COLO668 (cell line): Measurements from ENCODE around the gene STH.
"Not testable (repeated sequence)": the region's sequence is repeated elsewhere in the genome, so short reads cannot be mapped to it uniquely, and the experiment has no call there.

Source experiments
- DNase-seq: peaks from one replicate; lab custom pipeline; 2025; ENCODE audit not compliant: unreplicated experiment; lab: John Stamatoyannopoulos, UW

The STH gene

GRCh38 chr17:45998987-45999899 is at the start of gene STH:
Gene STH (plus strand): TSS chr17:45999250. CDS start chr17:45999280, 30 bp downstream.
- no peak for DNase-seq

- DNase-seq: no peak
Measured at GRCh38 chr17:45949755-45950320, 49.2 kb upstream of the STH start.

GRCh38 chr17:45950888-45951287 is 48.2 kb upstream of the STH start:
- DNase-seq: no peak

GRCh38 chr17:45951403-45951802 is 47.6 kb upstream of the STH start:
- no peak for DNase-seq

GRCh38 chr17:45951941-45952340 is 47.1 kb upstream of the STH start:
- no peak for DNase-seq

GRCh38 chr17:45952814-45953320 is 46.2 kb upstream of the STH start:
- DNase-seq: no peak

GRCh38 chr17:45953561-45953960 is 45.5 kb upstream of the STH start:
- no peak for DNase-seq

GRCh38 chr17:45954914-45955313 is 44.1 kb upstream of the STH start:
- no peak for DNase-seq

- no peak for DNase-seq
Measured at GRCh38 chr17:45955326-45955725, 43.7 kb upstream of the STH start.

- no peak for DNase-seq
Measured at GRCh38 chr17:45956090-45956489, 43.0 kb upstream of the STH start.

GRCh38 chr17:45956746-45957145 is 42.3 kb upstream of the STH start:
- not testable (repeated sequence) for DNase-seq

GRCh38 chr17:45958307-45958706 is 40.7 kb upstream of the STH start:
- no peak for DNase-seq

GRCh38 chr17:45958994-45959665 is 39.9 kb upstream of the STH start:
- DNase-seq: no peak

- no peak for DNase-seq
Measured at GRCh38 chr17:45960311-45960710, 38.7 kb upstream of the STH start.

GRCh38 chr17:45961206-45961605 is 37.8 kb upstream of the STH start:
- no peak for DNase-seq

GRCh38 chr17:45962221-45962972 is 36.7 kb upstream of the STH start:
- no peak for DNase-seq

GRCh38 chr17:45963283-45963682 is 35.8 kb upstream of the STH start:
- no peak for DNase-seq

GRCh38 chr17:45963889-45964288 is 35.2 kb upstream of the STH start:
- no peak for DNase-seq

GRCh38 chr17:45964634-45965033 is 34.4 kb upstream of the STH start:
- DNase-seq: no peak

GRCh38 chr17:45965812-45966211 is 33.2 kb upstream of the STH start:
- no peak for DNase-seq
